Breast epithelium (tissue), 4 donors: ENCODE measurements around the gene SLAMF9. TPM values are rescaled to one million over a fixed set of nuclear protein-coding genes. Genes with fewer than 3 reads are reported as not detected.

Source experiments
- DNase-seq, 2 donors: peaks; one replicate each; pipeline ENCODE4 v3.0.0-alpha.2; 2019; ENCODE audit warnings: low spot score in 2 of 2
- H3K27ac ChIP-seq, 2 donors: fragments of 200-600 bp; sonication (generic) in 1 of 2; one replicate each; pipeline ENCODE4 v1.5.1; 2016 to 2019; ENCODE audit warnings: mild to moderate bottlenecking in 1 of 2
- H3K27me3 ChIP-seq, 2 donors: fragments of 200-600 bp; sonication (generic) in 1 of 2; one replicate each; pipeline versions ENCODE4 v1.5.1 to v1.6.0; 2017 to 2019; ENCODE audit warnings: control low read depth in 1 of 2, mild to moderate bottlenecking in 1 of 2
- H3K36me3 ChIP-seq: fragments of 200-600 bp; one replicate; pipeline ENCODE4 v1.5.1; 2019
- H3K4me1 ChIP-seq, 2 donors: fragments of 200-600 bp; sonication (generic); one replicate each; pipeline ENCODE4 v1.5.1; 2016 to 2019; ENCODE audit warnings: control low read depth in 1 of 2
- H3K4me3 ChIP-seq, 3 donors: fragments of 200-600 bp; sonication (generic); 1 replicate in 2 of 3; 2 replicates in 1 of 3; pipeline ENCODE4 v1.5.1; 2016 to 2019; ENCODE audit warnings: mild to moderate bottlenecking in 3 of 3, moderate library complexity in 2 of 3
- H3K9me3 ChIP-seq, 2 donors: fragments of 200-600 bp; sonication (generic) in 1 of 2; one replicate each; pipeline ENCODE4 v1.5.1; 2016 to 2019; ENCODE audit warnings: control low read depth in 1 of 2
- CTCF ChIP-seq, 3 donors: fragments of 450-650 bp; IDR thresholded peaks; one replicate each; pipeline ENCODE4 v1.5.1; 2016 to 2017; ENCODE audit warnings: antibody characterized with exemption in 3 of 3, mild to moderate bottlenecking in 3 of 3, moderate library complexity in 3 of 3
- POLR2A ChIP-seq: fragments of 450-650 bp; IDR thresholded peaks from one replicate; pipeline ENCODE4 v1.6.1; 2016; ENCODE audit warnings: antibody characterized with exemption, mild to moderate bottlenecking, moderate library complexity
- POLR2AphosphoS5 ChIP-seq, 3 donors: sonication (generic); formaldehyde crosslinking; IDR thresholded peaks; one replicate each; pipeline ENCODE4 v1.6.1; 2017; ENCODE audit warnings: antibody characterized with exemption in 3 of 3
- intact Hi-C: fragments of 100-400 bp; cut with DNase I; formaldehyde crosslinking; loops from one replicate; pipeline ENCODE4 v1.15.1; 2023; ENCODE audit warnings: low total_unique reads
- total RNA-seq, 3 donors: library from RNA; depleted of rRNA; stranded (reverse); fragments of >200 nt; gene quantifications; one replicate each; pipeline ENCODE4 v1.1.0, GENCODE V29; 2016

The SLAMF9 gene
- total RNA-seq, 3 donors from 2014 or later = not detected

GRCh38 chr1:159978107-159978398, 24.0 kb upstream of the SLAMF9 start:
- Histone ChIP-seq H3K4me1 (no peaks in the 10 kb centered on the region), H3K27me3 (no peaks in the 10 kb centered on the region), H3K36me3 (no peaks in the 10 kb centered on the region), H3K9me3 (no peaks in the 10 kb centered on the region), H3K4me3 (no peak overlapping the region), H3K27ac (no peak overlapping the region)
- intact Hi-C loops = no loop called here
- TF ChIP-seq POLR2AphosphoS5 (IDR thresholded peaks at IDR 0.05) (no peak), POLR2A (no peak), CTCF (IDR thresholded peaks at IDR 0.05) (no peak)
- no peak for DNase-seq

GRCh38 chr1:159977364-159978106, 23.5 kb upstream of the SLAMF9 start:
- TF ChIP-seq CTCF (IDR thresholded peaks at IDR 0.05) (no peak), POLR2AphosphoS5 (IDR thresholded peaks at IDR 0.05) (no peak), POLR2A (no peak)
- Histone ChIP-seq H3K9me3 (no peaks in the 10 kb centered on the region), H3K4me3 (no peak overlapping the region), H3K27me3 (no peaks in the 10 kb centered on the region), H3K36me3 (no peaks in the 10 kb centered on the region), H3K27ac (no peak overlapping the region), H3K4me1 (no peaks in the 10 kb centered on the region)
- no peak for DNase-seq
- intact Hi-C loops = no loop called here

- Histone ChIP-seq H3K4me3 (no peak overlapping the region), H3K27ac (no peak overlapping the region), H3K36me3 (no peaks in the 10 kb centered on the region), H3K9me3 (no peaks in the 10 kb centered on the region), H3K27me3 (no peaks in the 10 kb centered on the region), H3K4me1 (no peaks in the 10 kb centered on the region)
- no peak for TF ChIP-seq POLR2A
- no peak for TF ChIP-seq CTCF (IDR thresholded peaks at IDR 0.05)
- no peak for TF ChIP-seq POLR2AphosphoS5 (IDR thresholded peaks at IDR 0.05)
- no peak for DNase-seq
- intact Hi-C loops = no loop called here
Measured at GRCh38 chr1:159974350-159974965, 20.4 kb upstream of the SLAMF9 start.

GRCh38 chr1:159973350-159973940, 19.4 kb upstream of the SLAMF9 start:
- H3K4me1 ChIP-seq = no peaks in the 10 kb centered on the region
- TF ChIP-seq POLR2A (no peak), POLR2AphosphoS5 (IDR thresholded peaks at IDR 0.05) (no peak), CTCF (IDR thresholded peaks at IDR 0.05) (no peak)
- no peak for DNase-seq
- H3K27ac ChIP-seq = no peak overlapping the region
- H3K4me3 ChIP-seq = no peak overlapping the region
- H3K9me3 ChIP-seq = no peaks in the 10 kb centered on the region
- intact Hi-C loops = no loop called here
- no peaks in the 10 kb centered on the region for H3K27me3 ChIP-seq
- no peaks in the 10 kb centered on the region for H3K36me3 ChIP-seq
